Hepatocyte (in vitro differentiated cells): Measurements from ENCODE around the gene SNTB2. TPM values are rescaled to one million over a fixed set of nuclear protein-coding genes. Genes with fewer than 3 reads are reported as not detected.

Source experiments
- DNase-seq: peaks from one replicate; pipeline ENCODE4 v3.0.0-alpha.2; 2016; ENCODE audit warnings: low spot score
- H2AFZ ChIP-seq: fragments of 200-600 bp; sonication (generic); 2 replicates; pipeline ENCODE4 v1.6.0; 2016; ENCODE audit warnings: antibody characterized with exemption, mild to moderate bottlenecking
- H3K27ac ChIP-seq: fragments of 200-600 bp; sonication (generic); 2 replicates; pipeline ENCODE4 v1.5.1; 2016; ENCODE audit warnings: mild to moderate bottlenecking
- H3K27me3 ChIP-seq: fragments of 200-600 bp; sonication (generic); 2 replicates; pipeline ENCODE4 v1.6.1; 2016
- H3K36me3 ChIP-seq: fragments of 200-600 bp; sonication (generic); replicated peaks from 2 replicates; pipeline ENCODE4 v1.5.1; 2016; ENCODE audit warnings: low read depth; ENCODE audit not compliant: insufficient read depth
- H3K4me1 ChIP-seq: fragments of 200-600 bp; sonication (generic); 2 replicates; pipeline ENCODE4 v1.5.1; 2016; ENCODE audit warnings: mild to moderate bottlenecking, moderate library complexity; ENCODE audit not compliant: insufficient read depth
- H3K4me2 ChIP-seq: fragments of 200-600 bp; sonication (generic); 2 replicates; pipeline ENCODE4 v1.6.0; 2016
- H3K4me3 ChIP-seq: fragments of 200-600 bp; sonication (generic); 2 replicates; pipeline ENCODE4 v1.5.1; 2016; ENCODE audit warnings: mild to moderate bottlenecking
- H3K79me2 ChIP-seq: fragments of 200-600 bp; sonication (generic); 2 replicates; pipeline ENCODE4 v1.6.0; 2017; ENCODE audit warnings: mild to moderate bottlenecking
- H3K9me2 ChIP-seq: fragments of 200-600 bp; sonication (generic); replicated peaks from 2 replicates; pipeline ENCODE4 v1.6.0; 2017; ENCODE audit warnings: mild to moderate bottlenecking; ENCODE audit not compliant: insufficient read depth
- H3K9me3 ChIP-seq: fragments of 200-600 bp; sonication (generic); 2 replicates; pipeline ENCODE4 v1.5.1; 2016; ENCODE audit warnings: low read depth, mild to moderate bottlenecking
- H4K20me1 ChIP-seq: fragments of 200-600 bp; sonication (generic); 2 replicates; pipeline ENCODE4 v1.6.0; 2016; ENCODE audit warnings: mild to moderate bottlenecking; ENCODE audit not compliant: insufficient read depth, poor library complexity, severe bottlenecking
- CTCF ChIP-seq: fragments of 200-600 bp; sonication (generic); IDR thresholded peaks from 2 replicates; pipeline ENCODE4 v1.5.1; 2016; ENCODE audit warnings: antibody characterized with exemption, mild to moderate bottlenecking; ENCODE audit not compliant: poor library complexity
- EZH2 ChIP-seq: fragments of 200-600 bp; sonication (generic); IDR thresholded peaks from 2 replicates; pipeline ENCODE4 v1.6.1; 2016; ENCODE audit warnings: antibody characterized with exemption, mild to moderate bottlenecking, borderline replicate concordance
- EZH2phosphoT487 ChIP-seq: fragments of 200-600 bp; sonication (generic); IDR thresholded peaks from one replicate; pipeline ENCODE4 v1.6.1; 2018; ENCODE audit warnings: antibody characterized with exemption, mild to moderate bottlenecking, low read depth, moderate library complexity; ENCODE audit not compliant: unreplicated experiment, severe bottlenecking
- WGBS: methylation state at CpG from one replicate; pipeline ENCODE4 v1.1.6; 2016; ENCODE audit warnings: low lambda C conversion rate; ENCODE audit errors: missing lambda C conversion rate; 5-methylcytosine and 5-hydroxymethylcytosine counted together
- polyA plus RNA-seq: library from polyadenylated mRNA; unstranded; fragments of >200 nt; fragmentation: Nextera tagmentation; extraction: Ambion mirVana; gene quantifications from 2 replicates; pipeline ENCODE4 v1.2.1, GENCODE V29; 2016
- total RNA-seq: library from RNA; depleted of rRNA; stranded (reverse); fragments of >200 nt; gene quantifications from 2 replicates; pipeline ENCODE4 v1.2.3, GENCODE V29; 2014

The SNTB2 gene
- total and polyA plus RNA-seq, 2 experiments from 2014 or later = 21.5 to 36.7 TPM

- Histone ChIP-seq H3K4me2 (no peak overlapping the region), H3K4me3 (no peak overlapping the region), H2AFZ (no peak overlapping the region), H3K36me3 (no peaks in the 10 kb centered on the region), H3K27me3 (no peaks in the 10 kb centered on the region), H4K20me1 (no peaks in the 10 kb centered on the region), H3K4me1 (peaks cover 4% of the 10 kb centered on the region), H3K79me2 (no peaks in the 10 kb centered on the region), H3K27ac (no peak overlapping the region), H3K9me2 (no peaks in the 10 kb centered on the region), H3K9me3 (no peaks in the 10 kb centered on the region)
- WGBS = 94% methylated on average over 2 of the region's 2 CpGs
- DNase-seq = no peak
- TF ChIP-seq EZH2phosphoT487 = no peak
- no peak for TF ChIP-seq EZH2
- TF ChIP-seq CTCF = no peak
Measured at GRCh38 chr16:69270831-69271230, 83.9 kb downstream of the SNTB2 start.

GRCh38 chr16:69273009-69273408 is 86.0 kb downstream of the SNTB2 start:
- TF ChIP-seq EZH2 = no peak
- no peak for TF ChIP-seq EZH2phosphoT487
- no peak for TF ChIP-seq CTCF
- Histone ChIP-seq H3K27ac (no peak overlapping the region), H3K4me2 (no peak overlapping the region), H3K9me2 (no peaks in the 10 kb centered on the region), H3K79me2 (no peaks in the 10 kb centered on the region), H3K9me3 (no peaks in the 10 kb centered on the region), H4K20me1 (no peaks in the 10 kb centered on the region), H3K4me1 (peaks cover 5% of the 10 kb centered on the region), H3K36me3 (no peaks in the 10 kb centered on the region), H2AFZ (no peak overlapping the region), H3K4me3 (no peak overlapping the region), H3K27me3 (no peaks in the 10 kb centered on the region)
- 87% methylated on average over 4 of the region's 4 CpGs for WGBS
- DNase-seq = no peak

- Histone ChIP-seq H3K4me1 (peaks cover 5% of the 10 kb centered on the region), H3K4me3 (no peak overlapping the region), H3K27ac (peak overlapping the region; percentile 40), H3K36me3 (no peaks in the 10 kb centered on the region), H3K9me3 (no peaks in the 10 kb centered on the region), H3K9me2 (no peaks in the 10 kb centered on the region), H3K27me3 (no peaks in the 10 kb centered on the region), H4K20me1 (no peaks in the 10 kb centered on the region), H3K4me2 (no peak overlapping the region), H2AFZ (no peak overlapping the region), H3K79me2 (no peaks in the 10 kb centered on the region)
- 96% methylated on average over 4 of the region's 4 CpGs for WGBS
- TF ChIP-seq CTCF (no peak), EZH2 (no peak), EZH2phosphoT487 (no peak)
- no peak for DNase-seq
Measured at GRCh38 chr16:69274699-69275235, 87.8 kb downstream of the SNTB2 start.
